Lower lobe of right lung (tissue), 2 donors: ENCODE results near the gene MGAT4C. TPM values are rescaled to one million over a fixed set of nuclear protein-coding genes. Genes with fewer than 3 reads are reported as not detected.

Experiments used
- ATAC-seq, 2 donors: fragments of 200-7000 bp; cut with Tn5 transposase; one replicate each; pipeline ENCODE4 v1.9.1; 2020 to 2022; ENCODE audit warnings: mild to moderate bottlenecking in 2 of 2, moderate library complexity in 2 of 2
- DNase-seq: peaks from one replicate; pipeline ENCODE4 v3.0.0-alpha.2; 2020
- H3K27ac ChIP-seq: fragments of 200-600 bp; one replicate; pipeline ENCODE4 v1.8.0; 2022
- H3K27me3 ChIP-seq: fragments of 200-600 bp; one replicate; pipeline ENCODE4 v1.8.0; 2022; ENCODE audit warnings: low read depth
- H3K36me3 ChIP-seq: fragments of 200-600 bp; one replicate; pipeline ENCODE4 v1.8.0; 2022; ENCODE audit warnings: mild to moderate bottlenecking
- H3K4me1 ChIP-seq: fragments of 200-600 bp; one replicate; pipeline ENCODE4 v1.8.0; 2022
- H3K4me3 ChIP-seq: fragments of 200-600 bp; one replicate; pipeline ENCODE4 v1.8.0; 2022; ENCODE audit warnings: mild to moderate bottlenecking
- H3K9me3 ChIP-seq: fragments of 200-600 bp; one replicate; pipeline ENCODE4 v1.8.0; 2022
- intact Hi-C: fragments of 100-400 bp; cut with DNase I; formaldehyde crosslinking; loops from one replicate; pipeline ENCODE4 v1.11.0; 2022
- total RNA-seq: library from RNA; stranded (reverse); fragmentation: NEBNext Ultra II Directional; extraction: Animal tissue kit (Norgen Biotek cat#: 25700); gene quantifications from one replicate; pipeline ENCODE4 v1.2.1, GENCODE V29; 2021
- TF ChIP-seq, protein P1 (sequence below): fragments of 200-600 bp; IDR thresholded peaks from one replicate; pipeline ENCODE4 v1.8.0; 2022; ENCODE audit warnings: antibody characterized with exemption, mild to moderate bottlenecking
- donor health status: DM: no; HTN: yes; CAD: no; lungs with severe emphysema.

Gene MGAT4C
- total RNA-seq, 1 donor from 2014 or later: 0.21 TPM

DNA sequence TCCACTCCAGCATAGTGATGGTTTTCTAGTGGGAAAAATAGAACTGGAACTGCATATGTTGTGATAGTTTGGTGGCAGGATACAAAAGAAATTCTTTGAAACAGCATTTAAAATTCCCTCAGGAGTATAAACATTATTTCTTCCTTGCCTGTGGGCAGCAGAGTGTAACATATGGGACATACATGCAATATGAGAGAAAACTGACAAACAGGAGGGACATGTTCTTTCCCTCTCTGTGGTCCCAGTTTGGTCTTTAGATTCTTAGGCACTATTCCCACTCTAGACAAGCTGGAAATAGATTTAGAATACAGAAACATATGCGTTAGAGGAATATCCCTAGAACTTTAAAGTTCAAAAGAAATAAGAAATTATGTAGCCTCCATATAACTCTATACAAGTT lies 68.0 kb downstream of the MGAT4C start:
- DNase-seq (no peak), ATAC-seq (no peak)
- intact Hi-C loops: no loop called here
- Histone ChIP-seq H3K36me3 (no peaks in the 10 kb centered on the region), H3K4me3 (no peak overlapping the region), H3K9me3 (no peaks in the 10 kb centered on the region), H3K27me3 (no peaks in the 10 kb centered on the region), H3K4me1 (no peaks in the 10 kb centered on the region), H3K27ac (no peak overlapping the region)
- TF ChIP-seq, protein P1, sequence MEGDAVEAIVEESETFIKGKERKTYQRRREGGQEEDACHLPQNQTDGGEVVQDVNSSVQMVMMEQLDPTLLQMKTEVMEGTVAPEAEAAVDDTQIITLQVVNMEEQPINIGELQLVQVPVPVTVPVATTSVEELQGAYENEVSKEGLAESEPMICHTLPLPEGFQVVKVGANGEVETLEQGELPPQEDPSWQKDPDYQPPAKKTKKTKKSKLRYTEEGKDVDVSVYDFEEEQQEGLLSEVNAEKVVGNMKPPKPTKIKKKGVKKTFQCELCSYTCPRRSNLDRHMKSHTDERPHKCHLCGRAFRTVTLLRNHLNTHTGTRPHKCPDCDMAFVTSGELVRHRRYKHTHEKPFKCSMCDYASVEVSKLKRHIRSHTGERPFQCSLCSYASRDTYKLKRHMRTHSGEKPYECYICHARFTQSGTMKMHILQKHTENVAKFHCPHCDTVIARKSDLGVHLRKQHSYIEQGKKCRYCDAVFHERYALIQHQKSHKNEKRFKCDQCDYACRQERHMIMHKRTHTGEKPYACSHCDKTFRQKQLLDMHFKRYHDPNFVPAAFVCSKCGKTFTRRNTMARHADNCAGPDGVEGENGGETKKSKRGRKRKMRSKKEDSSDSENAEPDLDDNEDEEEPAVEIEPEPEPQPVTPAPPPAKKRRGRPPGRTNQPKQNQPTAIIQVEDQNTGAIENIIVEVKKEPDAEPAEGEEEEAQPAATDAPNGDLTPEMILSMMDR: no peak

DNA sequence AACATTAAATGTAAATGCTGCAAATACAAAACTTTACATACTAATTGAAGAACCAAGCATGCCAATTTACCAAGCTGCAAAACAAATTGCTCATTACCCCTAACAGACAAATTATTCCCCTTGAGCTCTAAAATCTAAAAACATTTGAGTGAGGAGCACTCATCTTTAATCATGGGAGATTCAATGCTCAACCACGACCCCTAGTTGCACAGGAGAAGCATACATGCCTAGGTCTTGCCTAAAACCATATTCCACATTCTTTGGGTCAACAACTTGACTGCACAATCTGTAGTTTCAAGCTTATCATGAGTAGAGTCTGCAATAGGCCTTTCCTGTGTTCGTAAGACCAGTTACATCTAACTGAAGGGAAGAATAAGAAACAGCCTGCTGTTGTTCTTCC lies 69.7 kb downstream of the MGAT4C start:
- H3K9me3 ChIP-seq: no peaks in the 10 kb centered on the region
- no peaks in the 10 kb centered on the region for H3K27me3 ChIP-seq
- no peak overlapping the region for H3K4me3 ChIP-seq
- H3K4me1 ChIP-seq: no peaks in the 10 kb centered on the region
- DNase-seq: no peak
- ATAC-seq: no peak
- intact Hi-C loops: no loop called here
- no peak overlapping the region for H3K27ac ChIP-seq
- H3K36me3 ChIP-seq: no peaks in the 10 kb centered on the region
- TF ChIP-seq, protein P1: no peak

DNA sequence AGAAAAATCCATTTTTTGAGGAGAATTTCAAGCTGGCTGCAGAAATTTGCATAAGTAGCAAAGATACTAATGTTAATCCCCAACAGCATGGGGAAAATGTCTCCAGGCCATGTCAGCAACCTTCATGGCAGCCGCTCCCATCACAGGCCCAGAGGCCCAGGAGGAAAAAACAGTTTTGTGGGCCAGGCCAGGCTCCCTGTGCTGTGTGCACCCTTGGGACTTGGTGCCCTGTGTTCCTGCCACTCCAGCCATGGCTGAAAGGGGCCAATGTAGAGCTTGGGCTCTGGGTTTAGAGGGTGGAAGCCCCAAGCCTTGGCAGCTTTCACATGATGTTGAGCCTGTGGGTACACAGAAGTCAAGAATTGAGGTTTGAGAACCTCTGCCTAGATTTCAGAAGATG lies 76.3 kb downstream of the MGAT4C start:
- no peaks in the 10 kb centered on the region for H3K4me1 ChIP-seq
- no peak overlapping the region for H3K4me3 ChIP-seq
- no peaks in the 10 kb centered on the region for H3K27me3 ChIP-seq
- no peak for DNase-seq
- no peak overlapping the region for H3K27ac ChIP-seq
- H3K9me3 ChIP-seq: no peaks in the 10 kb centered on the region
- TF ChIP-seq, protein P1: no peak
- H3K36me3 ChIP-seq: no peaks in the 10 kb centered on the region
- intact Hi-C loops: no loop called here
- no peak for ATAC-seq

DNA sequence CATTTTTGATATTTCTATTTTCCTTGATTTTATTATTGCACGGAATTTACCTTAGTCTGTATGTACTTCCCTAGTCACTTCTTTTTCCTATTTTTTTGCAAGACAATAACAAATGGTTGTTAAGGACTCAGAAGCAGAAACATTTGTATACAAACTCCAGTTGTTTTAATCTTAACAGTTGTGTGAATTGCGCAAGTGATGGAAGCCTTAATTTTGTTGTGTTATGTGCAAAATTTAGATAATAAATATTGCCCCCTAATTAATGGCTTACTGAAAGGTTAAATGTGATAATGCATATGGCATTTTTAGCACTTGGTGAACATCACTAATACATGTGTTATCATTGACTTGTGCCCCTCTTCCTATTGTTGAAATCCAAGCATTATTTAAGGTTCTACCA lies 82.0 kb downstream of the MGAT4C start:
- intact Hi-C loops: no loop called here
- TF ChIP-seq, protein P1: no peak
- Histone ChIP-seq H3K4me1 (no peaks in the 10 kb centered on the region), H3K27ac (no peak overlapping the region), H3K27me3 (no peaks in the 10 kb centered on the region), H3K36me3 (no peaks in the 10 kb centered on the region), H3K9me3 (no peaks in the 10 kb centered on the region), H3K4me3 (no peak overlapping the region)
- no peak for ATAC-seq
- no peak for DNase-seq

DNA sequence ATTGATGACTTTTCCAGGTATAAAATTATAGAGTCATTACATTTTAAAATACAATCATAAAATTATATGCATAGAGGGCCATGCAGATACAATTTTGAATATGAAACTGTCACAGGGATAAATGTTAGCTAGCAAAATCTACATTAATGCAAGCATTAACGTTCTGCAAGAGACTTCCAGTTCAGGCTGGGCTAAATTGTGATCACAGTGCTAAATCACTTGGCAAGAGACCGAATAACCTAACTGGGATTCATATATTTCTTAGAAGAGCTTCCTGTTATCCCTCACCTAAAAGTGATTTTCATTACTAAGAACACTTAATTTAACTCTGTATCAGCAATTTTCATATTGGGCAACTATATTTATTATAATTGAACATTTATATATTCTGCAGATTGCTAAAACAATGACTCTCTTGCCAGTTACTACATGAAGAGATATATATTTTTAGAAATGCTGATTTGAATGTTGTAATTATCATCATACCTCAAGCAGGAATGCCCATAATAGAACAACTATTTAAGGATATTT lies 83.2 kb downstream of the MGAT4C start:
- ATAC-seq (no peak), DNase-seq (no peak)
- no peaks in the 10 kb centered on the region for H3K36me3 ChIP-seq
- H3K9me3 ChIP-seq: no peaks in the 10 kb centered on the region
- intact Hi-C loops: no loop called here
- no peak overlapping the region for H3K27ac ChIP-seq
- H3K4me1 ChIP-seq: no peaks in the 10 kb centered on the region
- TF ChIP-seq, protein P1: no peak
- no peaks in the 10 kb centered on the region for H3K27me3 ChIP-seq
- H3K4me3 ChIP-seq: no peak overlapping the region

DNA sequence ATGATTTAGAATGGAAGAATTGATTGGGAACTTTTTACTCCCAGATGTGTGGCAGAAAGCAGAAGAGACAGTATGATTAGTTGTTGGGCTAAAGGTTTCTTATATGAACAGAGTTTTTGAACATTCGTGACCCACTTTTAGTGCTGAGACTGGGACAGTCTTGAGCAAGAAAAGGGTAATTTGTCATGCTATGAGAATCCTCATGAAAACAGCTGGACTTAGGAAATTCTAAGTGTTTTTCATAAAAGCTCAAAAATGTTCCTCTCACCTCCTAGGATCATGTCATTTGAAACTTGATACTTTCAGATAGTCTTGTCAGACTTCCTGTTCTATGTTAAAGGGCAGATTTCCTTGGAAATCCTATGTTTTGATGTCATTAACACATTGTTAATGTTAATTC lies 86.1 kb downstream of the MGAT4C start:
- Histone ChIP-seq H3K27me3 (no peaks in the 10 kb centered on the region), H3K9me3 (no peaks in the 10 kb centered on the region), H3K27ac (no peak overlapping the region), H3K4me3 (no peak overlapping the region), H3K4me1 (no peaks in the 10 kb centered on the region), H3K36me3 (no peaks in the 10 kb centered on the region)
- ATAC-seq: no peak
- TF ChIP-seq, protein P1: no peak
- intact Hi-C loops: no loop called here
- DNase-seq: no peak
